ENCODE data around the gene PANK2. TPM values are rescaled to one million over a fixed set of nuclear protein-coding genes. Genes with fewer than 3 reads are reported as not detected.
"Not testable (repeated sequence)": the region's sequence is repeated elsewhere in the genome, so short reads cannot be mapped to it uniquely, and the experiment has no call there.

The PANK2 gene
- polyA plus RNA-seq, 1 donor: 32.7 TPM

DNA sequence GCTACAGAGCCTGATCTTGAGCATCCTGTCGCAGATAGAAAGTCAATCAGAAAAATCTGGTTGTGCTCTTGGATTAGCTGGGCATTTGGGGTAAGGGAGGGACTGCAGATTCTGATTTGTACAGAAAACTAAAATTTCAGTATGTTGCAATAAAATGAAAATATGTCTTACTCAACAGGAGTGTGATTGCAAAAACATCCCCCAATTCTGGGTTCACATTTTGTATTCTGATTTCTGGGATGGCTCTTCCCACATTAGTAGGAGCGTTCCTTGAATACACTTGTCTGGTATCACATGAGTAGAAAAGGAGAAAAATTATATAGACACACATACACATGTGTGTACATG lies 40.5 kb downstream of the PANK2 start:
- DNase-seq: no peak

DNA sequence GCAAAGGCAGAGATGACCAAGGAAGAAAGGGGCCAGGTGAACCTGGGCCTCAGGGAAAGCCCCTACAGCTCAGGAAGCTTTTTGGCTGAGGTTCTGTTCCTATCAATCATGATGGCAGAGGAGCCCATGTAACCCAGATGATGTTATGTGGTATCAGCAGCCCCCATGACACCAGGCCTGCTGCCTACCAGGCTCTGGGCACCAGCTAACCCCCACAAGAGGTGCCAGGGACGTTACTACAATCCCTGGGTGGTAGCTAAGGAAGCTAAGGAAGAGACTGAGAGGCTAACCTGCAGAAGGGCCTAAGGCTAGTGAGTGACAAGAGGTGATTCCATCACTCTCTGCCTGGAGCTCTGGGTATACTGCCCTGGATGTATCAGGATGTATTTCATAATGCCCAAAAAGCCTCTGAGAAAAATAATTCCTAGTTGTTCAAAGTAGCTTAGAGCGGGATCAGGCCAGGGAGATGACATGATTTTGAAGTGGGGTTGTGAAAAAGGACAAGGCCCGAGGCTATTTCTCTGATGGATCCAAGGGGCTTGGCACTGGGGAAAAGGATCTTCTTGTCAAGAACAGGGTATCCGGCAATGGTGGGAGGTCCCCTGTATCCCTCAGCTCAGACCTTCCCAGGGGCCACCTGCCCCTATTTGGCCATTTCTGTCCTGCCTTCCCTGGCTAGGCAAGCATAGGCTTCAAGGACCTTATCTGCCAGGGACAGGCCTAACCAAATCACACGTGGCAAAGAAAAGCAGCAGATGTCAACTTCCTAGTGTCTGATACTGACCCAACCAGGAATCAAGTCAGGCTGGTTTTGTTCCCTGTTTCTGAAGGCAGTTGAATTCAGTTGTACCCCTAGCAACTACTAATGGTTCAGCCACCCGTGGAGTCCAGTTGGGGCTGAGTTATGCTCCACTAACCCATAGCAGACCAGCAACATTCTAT lies 41.3 kb downstream of the PANK2 start:
- DNase-seq: no peak

DNA sequence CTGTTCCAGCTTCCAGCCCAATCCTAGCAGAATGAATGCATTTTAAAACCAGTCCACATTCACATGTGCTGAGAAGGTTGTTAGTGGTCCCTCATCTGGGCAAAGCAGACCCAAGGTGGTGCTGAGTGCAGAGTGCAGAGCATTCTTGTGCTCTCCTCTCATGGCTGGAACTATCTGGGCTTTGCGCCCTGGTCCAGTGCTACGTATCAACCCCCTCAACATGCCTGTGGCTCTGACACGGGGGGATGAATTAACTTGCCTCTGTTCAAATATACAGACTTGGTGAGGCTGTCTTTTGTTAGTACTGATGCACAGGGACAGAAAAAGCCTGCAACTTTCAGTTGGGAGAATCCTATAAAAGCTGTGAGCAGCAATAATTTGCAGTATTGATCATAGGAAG lies 42.5 kb downstream of the PANK2 start:
- DNase-seq: no peak

DNA sequence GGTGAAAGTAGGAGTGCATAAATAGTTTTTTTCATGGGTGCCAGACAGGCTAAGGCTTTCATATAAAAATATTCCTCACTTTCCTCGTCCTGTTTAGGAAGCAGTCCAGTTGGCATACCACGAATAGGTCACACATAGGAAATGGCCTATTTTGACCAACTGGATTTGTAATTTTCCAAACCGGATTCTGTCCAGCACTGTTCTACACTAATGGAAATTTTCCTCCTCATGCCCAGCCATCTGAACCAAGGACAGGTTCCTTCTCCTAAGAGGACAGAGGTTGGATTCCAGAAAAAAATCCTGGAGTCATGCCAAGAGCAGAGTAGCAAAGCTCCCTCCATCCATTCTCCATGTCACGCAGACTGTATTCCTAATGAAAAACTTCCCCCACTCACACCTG lies 43.1 kb downstream of the PANK2 start:
- peak; percentile 49 for DNase-seq

DNA sequence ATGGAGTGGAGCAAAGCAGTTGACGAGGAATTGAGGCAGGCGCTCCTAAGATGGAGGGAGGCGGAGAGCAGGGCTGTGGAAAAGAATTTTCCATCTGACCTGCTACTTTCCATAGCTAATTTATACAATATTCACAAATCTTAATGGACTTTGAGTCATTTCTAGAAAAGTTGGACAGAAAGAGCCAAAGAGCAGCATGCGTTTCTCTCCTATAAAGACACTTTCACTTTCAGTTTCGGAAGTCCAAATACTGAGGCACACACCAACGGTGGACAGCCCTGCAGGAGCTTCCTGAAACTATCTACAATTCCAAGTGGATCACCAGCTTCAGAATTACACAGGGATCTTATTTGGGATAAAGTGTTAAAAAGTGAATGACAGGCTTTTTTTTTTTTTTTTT lies 43.5 kb downstream of the PANK2 start:
- DNase-seq: no peak

DNA sequence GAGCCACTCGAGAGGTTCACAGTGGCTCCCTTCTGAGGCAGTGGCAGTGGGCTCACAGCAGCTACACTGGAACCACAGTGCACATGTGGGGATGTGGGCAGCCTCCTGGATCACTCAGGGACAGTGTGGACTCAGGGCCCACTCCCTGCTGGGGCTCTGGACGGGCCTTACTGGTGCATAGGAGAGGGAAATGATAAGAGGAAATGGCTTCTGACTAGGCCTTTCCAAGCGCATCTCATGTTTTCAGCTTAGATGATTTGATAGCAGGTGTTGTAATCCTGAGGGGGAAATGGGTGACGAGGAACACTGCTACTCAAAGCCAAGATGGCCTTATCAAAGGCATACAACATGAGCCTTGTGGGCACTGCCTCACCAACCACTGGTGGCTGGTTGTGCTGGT lies 44.0 kb downstream of the PANK2 start:
- DNase-seq: no peak

DNA sequence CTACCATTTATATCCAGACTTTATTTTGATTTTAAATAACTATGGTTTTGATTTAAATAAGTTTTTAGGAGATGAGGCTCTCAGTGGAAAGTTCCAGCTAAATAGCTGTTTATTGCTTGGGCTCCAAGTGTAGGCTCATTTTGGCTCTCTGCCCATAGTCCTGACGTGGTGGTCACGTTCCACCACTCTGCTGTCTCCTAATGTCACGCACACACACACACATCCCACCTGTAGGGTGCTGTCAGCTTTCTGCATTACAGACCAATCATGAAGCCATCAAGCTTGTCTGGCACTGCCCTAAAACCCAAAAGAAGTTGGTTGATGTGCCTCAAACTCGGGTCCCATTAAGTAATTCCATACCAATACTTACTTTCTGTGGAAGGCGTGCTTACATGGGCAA lies 45.4 kb downstream of the PANK2 start:
- DNase-seq: no peak

DNA sequence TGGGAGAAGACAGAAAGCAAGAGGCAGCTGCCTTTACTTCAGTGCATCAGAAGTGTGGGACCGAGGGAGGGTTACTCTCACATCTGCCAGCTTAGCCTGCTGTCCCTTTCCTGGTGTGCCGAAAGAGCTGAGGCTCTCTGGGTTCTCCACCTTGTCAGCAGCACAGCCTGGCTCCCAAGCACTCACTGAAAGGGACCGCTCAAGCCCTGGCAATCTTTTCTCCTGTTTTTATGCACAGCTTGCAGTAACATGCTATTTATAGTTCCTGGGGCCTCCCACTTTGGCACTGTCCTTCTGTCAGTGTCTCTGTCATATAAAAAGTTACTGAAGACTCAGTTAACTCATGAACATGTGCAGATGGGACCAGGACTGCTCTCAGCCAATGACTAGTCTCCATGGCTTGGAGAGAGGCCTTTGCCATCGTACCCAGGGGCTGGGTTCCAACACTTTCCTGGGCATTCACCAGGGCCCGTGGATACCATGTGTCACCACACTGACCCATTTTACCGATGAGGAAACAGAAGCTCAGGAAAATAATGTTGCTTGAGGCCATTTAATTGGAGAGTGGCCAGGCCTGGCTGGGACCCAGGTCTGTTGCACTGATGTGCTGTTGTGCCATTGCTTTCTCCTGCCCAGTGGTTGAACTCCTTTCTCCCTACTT lies 46.2 kb downstream of the PANK2 start:
- DNase-seq: peak; percentile 78

DNA sequence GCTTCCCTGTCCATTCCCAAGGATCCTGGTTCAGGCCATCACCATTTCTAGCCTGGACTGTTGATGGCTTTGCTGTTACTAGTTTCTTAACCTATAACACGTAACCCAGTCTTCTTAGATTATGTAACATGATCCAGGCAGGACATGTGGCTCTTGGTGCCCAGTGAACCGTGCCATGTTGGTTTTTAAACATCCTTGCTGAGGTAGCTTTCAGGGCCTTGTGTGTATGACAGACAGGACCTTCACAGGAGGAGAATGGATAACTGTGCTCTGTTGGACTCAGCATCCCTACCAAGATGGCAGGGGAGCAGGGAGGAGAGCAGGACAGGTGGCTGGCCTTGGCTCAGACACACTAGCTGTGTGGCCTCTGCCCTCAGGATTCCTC lies 46.8 kb downstream of the PANK2 start:
- no peak for DNase-seq

DNA sequence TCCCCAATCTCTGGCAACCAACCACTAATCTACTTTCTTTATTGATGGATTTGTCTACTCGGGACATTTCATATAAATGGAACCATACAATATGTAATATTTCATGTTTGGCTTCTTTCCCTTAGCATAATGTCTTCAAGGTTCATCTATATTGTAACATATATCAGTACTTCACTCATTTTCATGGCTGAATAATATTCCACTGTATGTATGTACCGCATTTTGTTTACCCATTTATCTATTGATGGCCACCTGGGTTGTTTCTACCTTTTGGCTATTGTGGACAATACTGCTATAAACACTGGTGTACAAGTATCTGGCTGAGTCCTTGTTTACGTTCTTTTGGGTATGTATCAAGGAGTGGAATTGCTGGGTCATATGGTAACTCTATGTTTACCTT lies 48.4 kb downstream of the PANK2 start:
- DNase-seq: no peak

DNA sequence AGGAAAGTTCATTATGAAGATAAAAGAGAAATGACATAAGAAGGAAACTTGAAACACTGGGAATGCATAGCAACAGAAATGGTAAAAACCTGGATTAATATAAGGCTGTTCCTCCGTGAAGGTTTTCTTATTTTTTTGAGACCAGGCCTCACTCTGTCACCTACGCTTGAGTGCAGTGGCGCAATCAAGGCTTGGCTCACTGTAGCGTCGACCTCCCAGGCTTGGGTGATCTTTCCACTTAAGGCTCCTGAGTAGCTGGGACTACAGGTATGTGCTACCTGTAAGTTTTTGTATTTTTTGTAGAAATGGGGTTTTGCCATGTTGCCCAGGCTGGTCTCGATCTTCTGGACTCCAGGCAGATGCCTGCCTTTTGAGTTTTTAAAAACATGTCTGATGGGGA lies 51.7 kb downstream of the PANK2 start:
- no peak for DNase-seq

DNA sequence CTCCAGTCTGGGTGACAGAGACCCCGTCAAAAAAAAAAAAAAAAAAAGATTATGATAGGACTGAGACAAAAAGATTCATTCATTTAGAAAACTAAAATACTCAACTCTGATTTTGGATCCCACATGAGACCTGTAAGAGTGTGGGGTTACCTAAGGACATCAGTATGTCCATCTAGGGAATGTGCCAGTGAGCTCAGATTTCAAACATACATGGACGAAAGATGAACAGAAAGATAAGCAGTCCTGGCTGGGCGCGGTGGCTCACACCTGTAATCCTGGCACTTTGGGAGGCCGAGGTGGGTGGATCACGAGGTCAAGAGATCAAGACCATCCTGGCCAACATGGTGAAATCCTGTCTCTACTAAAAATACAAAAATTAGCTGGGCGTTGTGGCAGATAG lies 57.5 kb downstream of the PANK2 start:
- DNase-seq: not testable (repeated sequence)

DNA sequence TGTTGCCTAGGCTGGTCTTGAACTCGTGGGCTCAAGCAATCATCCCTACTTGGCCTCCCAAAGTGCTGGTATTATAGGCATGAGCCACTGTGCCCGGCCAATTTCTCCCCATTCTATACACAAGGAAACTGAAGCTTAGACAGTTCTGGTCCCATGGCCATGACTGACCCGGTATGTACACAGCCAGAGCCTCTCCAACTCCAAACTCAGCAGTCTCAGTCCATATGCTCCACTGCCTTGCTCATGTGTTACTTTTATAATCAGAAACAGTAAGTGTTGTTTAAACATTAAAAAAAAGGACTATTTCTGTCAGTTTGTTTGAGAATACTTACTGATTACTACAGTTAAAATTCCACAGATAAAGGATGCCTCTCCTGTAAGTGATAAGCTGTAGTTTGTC lies 75.5 kb downstream of the PANK2 start:
- no peak for DNase-seq

DNA sequence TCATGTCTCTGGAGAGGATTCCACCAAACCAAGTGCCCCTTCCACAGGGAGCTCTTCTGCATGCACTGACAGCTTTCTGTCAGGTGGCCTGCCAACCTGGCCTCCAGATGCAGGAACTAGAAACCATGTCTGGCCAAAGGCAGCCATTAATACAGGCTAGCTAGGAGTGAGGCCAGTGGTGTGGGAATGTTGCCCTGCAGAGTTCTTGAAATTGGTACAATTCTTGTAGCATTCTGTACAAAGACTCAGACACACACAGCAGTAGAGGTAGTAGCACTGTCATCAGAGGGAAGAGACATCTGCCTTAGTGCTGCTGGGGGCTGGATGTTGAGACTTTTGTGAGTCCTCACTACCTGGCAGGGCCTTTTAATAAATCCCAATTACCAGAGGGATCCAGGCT lies 77.4 kb downstream of the PANK2 start:
- DNase-seq: no peak

DNA sequence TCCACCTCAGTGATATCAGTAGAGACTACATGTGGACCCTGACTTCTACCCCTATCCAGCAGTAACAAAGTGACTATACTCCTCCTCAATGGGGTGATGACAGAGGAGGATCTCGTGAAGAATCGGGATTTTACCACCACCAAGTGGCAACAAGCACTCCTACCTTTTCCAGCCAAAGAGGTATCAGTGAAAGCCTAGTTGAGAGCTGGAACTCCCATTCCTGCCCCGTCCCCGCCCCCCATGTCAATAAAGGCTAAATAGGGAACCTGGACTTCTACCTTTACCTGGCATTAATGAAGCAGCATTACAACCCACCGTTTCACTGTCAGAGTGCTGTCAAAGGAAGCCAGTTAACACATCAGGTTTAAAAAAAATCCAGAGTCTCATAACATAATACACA lies 80.8 kb downstream of the PANK2 start:
- no peak for DNase-seq

DNA sequence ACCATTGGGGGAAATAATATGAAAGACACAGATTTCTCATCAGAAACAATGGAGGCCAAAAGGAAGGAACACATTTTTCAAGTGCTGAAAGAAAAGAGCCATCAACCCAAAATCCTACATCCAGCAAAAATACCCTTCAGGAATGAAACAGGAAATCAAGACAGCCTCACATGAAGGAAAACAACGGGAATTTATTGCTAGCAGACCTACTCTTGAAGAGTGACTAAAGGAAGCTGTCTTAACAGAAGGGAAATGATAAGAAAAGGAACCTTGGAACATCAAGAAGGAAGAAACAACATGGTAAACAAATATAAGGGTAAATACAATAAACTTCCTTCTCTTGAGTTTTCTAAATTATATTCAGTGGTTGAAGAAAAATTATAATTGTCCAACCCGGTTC lies 82.0 kb downstream of the PANK2 start:
- no peak for DNase-seq

DNA sequence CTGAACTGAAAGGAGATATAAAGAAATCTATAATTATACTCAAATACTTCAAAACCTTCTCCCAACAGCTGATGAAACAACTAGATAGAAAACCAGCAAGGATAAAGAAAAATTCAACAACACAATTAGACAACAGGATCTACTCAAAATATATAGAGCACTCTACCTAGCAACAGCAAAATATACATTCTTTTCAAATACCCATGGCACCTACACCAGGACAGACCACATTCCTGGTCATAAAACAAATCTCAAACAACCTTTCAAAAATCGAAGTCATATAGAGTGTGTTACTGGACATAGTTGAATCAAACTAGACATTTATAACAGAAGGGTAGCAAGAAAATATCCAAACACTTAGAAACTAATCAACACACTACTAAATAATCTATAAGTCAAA lies 83.0 kb downstream of the PANK2 start:
- DNase-seq: no peak

DNA sequence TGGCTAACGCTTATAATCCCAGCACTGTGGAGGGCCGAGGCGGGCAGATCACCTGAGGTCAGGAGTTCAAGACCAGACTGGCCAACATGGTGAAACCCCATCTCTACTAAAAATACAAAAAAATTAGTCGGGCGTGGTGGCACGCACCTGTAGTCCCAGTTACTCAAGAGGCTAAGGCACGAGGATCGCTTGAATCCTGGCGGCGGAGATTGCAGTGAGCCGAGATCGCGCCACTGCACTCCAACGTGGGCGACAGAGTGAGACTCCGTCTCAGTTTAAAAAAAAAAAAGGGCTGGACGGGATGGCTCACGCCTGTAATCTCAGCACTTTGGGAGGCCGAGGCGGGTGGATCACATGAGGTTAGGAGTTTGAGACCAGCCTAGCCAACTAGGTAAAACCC lies 83.4 kb downstream of the PANK2 start:
- DNase-seq: not testable (repeated sequence)

DNA sequence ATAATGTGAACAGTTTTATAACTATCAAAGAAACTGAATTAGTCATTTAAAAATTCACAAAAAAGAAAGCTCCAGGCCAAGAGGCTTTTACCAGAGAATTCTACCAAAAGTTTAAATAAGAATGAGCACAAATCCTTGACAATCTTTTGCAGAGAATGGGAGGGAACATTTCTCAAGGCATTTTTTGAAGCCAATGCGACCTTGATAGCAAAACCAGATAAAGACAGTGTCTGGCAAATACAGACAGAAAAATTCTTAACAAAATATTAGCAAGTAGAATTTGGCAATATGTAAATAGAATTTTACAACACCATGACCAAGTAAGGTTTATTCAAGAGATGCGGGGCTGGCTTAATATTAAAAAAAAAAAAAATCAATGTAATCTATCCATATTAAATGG lies 84.5 kb downstream of the PANK2 start:
- no peak for DNase-seq

DNA sequence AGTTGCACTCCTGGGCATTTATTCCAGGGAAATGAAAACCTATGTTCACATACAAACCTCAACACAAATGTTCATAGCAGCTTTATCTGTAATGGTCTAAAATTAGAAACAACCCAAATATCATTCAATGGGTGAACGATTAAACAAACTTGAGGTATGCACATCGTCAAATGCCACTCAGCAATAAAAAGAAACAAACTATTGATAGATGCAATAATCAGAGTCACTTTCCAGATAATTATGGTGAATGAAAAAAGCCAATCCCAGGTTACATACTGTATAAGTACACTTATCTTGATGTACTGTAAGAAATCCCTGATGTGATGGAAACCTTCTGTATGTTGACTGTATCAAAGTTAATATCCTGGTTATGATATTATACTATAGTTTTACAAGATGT lies 87.3 kb downstream of the PANK2 start:
- no peak for DNase-seq

All from hindlimb muscle (tissue), 1 donor.